Stimulated activated CD8-positive, alpha-beta memory T cell treated with anti-CD3 and anti-CD28 coated beads, Interleukin-7, amount 100 ng/mL, for 4 hours (primary cell): ENCODE results near the gene OR2D3.
"Not testable (repeated sequence)": the region's sequence is repeated elsewhere in the genome, so short reads cannot be mapped to it uniquely, and the experiment has no call there.

Experiments
- DNase-seq, 2 donors: peaks; one replicate each; pipeline ENCODE4 v3.0.0-alpha.2; 2020; ENCODE audit warnings: low read depth in 2 of 2

The OR2D3 gene

DNA sequence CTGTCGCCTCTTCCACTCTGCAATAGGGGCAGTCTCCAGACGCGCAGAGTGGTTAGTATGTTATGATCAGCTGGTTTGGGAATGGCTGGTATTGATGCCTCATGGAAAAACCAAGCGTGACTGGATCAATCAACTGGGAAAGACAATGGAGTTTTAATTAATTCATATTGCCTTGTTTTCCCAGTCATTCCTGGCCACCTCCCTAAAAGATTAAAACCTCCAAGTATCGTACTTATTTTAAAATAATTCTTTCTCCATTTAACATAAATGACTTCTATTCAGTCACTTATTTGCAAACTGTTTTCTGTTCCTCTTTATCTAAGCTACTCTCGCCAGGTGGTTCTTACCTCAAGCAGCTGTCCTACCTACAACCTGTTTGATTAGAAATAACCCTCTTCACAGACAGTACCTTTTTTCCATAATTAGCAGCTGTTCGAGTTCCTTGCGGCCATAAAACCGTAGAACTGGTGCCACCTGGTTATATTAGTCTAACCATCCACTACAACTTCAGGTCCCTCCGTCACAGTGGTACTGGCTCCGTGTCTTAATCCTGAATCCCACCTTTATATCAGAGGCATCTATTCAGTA lies 6.3 kb downstream of the OR2D3 start:
- DNase-seq = no peak

DNA sequence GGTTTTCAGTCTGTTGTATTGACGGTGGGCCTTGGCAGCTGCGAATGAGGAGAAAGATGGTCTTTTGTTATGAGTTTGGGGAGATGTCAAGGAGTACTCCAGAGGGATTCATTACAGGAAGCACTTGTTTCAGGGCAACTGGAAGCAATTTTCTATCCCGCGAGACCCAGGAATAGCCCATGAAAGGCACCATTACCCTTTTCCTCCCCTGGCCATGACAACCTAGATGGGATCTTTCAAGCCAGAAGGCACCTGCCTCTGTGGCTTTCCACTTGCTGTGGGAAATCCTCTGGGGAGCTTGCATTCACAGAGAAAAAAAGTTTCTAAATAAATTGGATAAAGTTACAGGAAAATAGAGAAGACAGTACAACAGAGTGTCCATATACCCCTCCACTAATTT lies 8.1 kb downstream of the OR2D3 start:
- no peak for DNase-seq

DNA sequence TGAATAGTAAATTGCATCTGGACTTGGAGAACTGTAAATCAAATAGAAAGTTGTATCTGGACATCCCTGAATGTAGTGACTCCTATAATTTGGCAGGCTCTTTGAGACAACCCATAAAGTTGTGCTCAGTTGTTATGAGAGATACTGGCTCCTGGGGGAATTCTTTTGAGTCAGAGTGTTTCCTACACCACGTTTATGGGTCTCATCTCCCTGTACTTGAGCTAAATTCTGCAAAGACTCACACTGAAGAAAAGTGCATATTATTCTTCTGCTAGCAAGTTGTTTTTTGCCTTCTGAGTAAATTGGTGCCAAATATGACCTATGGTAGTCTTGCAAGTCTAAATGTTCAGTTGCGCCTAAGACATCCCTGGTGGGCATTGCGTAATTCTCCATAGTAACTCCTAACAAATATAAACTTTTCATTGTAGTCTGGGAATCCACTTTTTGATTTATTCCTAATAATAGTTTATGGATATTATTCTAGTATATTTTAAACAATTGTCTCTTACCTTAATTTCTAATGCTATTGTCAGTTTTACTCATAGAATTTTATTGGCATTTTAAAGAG lies 10.4 kb downstream of the OR2D3 start:
- no peak for DNase-seq

DNA sequence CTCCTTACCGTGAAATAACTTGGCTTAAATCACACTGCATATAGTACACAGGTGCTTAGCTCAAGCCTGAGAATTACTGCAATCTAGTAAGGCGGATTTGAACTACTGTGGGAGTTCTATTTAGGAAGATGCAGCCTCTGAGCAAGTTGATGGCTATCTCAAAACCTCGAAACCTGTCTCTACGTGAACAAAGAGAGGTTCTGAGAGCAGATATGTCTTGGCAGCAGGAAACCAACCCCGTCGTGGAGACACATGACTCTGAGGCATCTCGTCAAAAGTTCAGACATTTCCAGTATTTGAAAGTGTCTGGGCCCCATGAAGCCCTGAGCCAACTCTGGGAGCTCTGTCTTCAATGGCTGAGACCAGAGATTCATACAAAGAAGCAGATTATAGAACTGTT lies 11.3 kb downstream of the OR2D3 start:
- no peak for DNase-seq

DNA sequence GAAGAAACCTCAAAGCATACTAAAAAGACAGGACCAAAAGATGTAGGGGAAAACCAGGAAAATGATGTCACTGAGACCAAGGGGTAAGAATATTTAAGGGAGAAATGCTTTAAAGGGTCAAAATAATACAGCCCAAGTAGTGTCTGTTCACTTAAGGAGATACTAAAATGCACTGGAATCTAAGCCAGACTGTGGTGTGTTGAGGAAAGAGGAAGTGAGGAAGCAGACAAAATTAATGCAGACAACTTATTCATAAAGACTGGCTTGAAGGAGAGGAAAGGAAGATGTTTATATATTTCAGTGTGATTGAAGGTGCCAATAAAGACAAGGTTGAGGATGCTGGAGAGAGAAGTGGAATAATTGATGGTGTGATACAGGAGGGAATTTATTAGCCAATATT lies 21.2 kb downstream of the OR2D3 start:
- DNase-seq = no peak

DNA sequence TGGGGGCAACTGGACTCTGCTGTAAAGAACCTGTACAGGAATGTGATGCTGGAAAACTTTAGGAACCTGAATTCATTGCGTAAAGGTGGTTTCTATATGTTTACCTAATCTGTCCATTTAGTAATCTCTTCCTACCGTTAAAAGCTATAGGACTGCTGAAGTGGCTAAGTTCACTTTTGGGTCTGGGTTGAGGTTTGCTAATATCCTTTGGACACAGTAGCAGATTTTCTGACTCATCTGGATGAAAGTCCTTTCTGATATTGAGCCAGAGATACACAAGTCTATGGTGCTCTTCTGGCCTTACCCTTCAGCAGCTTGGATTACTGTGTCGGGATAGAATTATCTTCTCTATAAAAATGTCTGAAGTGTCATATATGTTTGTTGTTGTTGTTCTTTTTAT lies 22.3 kb downstream of the OR2D3 start:
- DNase-seq = no peak

DNA sequence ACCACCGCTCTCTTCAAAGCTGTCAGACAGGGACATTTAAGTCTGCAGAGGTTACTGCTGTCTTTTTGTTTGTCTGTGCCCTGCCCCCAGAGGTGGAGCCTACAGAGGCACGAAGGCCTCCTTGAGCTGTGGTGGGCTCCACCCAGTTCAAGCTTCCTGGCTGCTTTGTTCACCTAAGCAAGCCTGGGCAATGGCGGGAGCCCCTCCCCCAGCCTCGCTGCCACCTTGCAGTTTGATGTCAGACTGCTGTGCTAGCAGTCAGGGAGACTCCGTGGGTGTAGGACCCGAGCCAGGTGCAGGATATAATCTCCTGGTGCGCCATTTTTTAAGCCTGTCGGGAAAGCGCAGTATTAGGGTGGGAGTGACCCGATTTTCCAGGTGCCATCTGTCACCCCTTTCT lies 33.4 kb downstream of the OR2D3 start:
- DNase-seq = not testable (repeated sequence)

DNA sequence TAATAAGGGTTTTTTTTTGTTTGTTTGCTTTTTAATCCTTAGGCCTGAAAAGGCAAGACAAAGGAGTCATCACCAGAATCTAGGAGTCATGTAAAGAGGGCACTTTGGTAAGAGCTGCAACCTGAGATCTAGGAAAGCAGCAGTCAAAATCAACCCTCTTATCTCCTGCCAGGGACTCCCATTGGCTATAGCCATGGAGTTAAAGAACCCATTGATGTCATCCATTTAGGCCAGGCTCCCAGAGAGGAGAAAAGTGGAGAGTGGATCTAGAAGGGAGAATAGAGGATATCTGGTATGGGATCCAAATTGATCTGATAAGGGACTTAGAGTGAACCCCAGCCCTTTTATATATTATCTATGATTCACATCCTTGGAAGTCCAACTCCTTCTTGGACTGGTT lies 41.3 kb downstream of the OR2D3 start:
- DNase-seq = no peak

DNA sequence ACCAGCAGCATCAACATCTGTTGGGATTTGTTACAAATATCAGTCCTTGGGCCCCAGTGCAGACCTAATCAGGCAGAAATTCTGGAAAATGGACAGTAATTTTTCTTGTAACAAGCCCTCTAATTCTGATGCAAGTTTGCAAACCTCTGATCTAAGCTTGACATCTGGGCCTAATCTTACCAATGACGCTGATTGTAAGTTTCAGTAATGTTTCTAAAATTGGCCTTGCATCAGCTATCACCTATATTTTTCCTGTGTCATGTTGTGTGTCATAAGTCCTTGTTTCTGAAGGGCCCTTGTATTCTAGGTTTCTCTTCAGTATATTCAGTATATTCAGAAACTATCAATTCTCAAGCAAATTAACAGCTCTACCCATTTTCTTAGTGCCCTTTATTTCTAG lies 41.9 kb downstream of the OR2D3 start:
- DNase-seq = no peak

DNA sequence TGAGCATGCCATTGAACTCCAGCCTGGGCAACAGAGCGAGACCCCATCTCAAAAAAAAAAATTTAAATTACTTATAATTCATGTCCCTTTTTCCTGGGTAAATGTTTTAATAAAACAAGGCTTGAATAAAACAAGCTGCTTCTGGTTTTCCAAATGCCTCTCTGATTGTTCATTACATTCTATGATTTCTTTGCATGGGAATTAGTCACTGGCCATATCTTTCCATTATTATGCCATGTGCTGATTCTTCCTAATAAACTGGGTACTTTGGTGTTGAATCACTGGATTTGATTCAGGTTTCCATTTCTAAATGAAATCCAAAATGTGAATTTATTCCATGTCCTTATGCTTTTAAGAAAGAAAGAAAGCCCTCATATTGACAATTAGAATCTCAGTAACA lies 48.0 kb downstream of the OR2D3 start:
- no peak for DNase-seq

DNA sequence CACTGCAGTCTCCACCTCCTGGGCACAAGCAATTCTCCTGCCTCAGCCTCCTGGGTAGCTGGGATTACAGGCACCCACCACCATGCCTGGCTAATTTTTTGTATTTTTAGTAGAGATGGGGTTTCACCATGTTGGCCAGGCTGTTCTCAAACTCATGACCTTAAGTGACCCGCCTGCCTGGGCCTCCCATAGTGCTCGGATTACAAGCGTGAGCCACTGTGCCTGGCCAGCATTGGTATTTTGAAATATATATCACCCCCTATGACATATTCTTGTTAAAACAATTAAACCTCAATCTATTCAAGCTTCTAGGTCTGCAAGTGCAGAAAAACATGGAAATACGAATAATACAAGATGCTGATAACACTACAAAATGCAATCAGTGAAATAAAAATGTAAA lies 49.1 kb downstream of the OR2D3 start:
- not testable (repeated sequence) for DNase-seq
